Lower leg skin (tissue), 3 donors: ENCODE measurements around the gene C1orf198.

ENCODE experiments used
- CTCF ChIP-seq, 3 donors: fragments of 450-650 bp; IDR thresholded peaks; one replicate each; pipeline ENCODE4 v1.5.1; 2016; ENCODE audit warnings: antibody characterized with exemption in 3 of 3, mild to moderate bottlenecking in 3 of 3, moderate library complexity in 2 of 3
- POLR2A ChIP-seq, 2 donors: fragments of 450-650 bp; IDR thresholded peaks; one replicate each; pipeline ENCODE4 v1.6.1; 2016 to 2017; ENCODE audit warnings: antibody characterized with exemption in 2 of 2, mild to moderate bottlenecking in 1 of 2, moderate library complexity in 1 of 2

GRCh38 chr1:230827801-230828200, 40.5 kb downstream of the C1orf198 start:
- TF ChIP-seq CTCF (IDR thresholded peaks at IDR 0.05): no peak
- TF ChIP-seq POLR2A (IDR thresholded peaks at IDR 0.05): no peak
